ENCODE results near the gene KIF3A.

The KIF3A gene

DNA sequence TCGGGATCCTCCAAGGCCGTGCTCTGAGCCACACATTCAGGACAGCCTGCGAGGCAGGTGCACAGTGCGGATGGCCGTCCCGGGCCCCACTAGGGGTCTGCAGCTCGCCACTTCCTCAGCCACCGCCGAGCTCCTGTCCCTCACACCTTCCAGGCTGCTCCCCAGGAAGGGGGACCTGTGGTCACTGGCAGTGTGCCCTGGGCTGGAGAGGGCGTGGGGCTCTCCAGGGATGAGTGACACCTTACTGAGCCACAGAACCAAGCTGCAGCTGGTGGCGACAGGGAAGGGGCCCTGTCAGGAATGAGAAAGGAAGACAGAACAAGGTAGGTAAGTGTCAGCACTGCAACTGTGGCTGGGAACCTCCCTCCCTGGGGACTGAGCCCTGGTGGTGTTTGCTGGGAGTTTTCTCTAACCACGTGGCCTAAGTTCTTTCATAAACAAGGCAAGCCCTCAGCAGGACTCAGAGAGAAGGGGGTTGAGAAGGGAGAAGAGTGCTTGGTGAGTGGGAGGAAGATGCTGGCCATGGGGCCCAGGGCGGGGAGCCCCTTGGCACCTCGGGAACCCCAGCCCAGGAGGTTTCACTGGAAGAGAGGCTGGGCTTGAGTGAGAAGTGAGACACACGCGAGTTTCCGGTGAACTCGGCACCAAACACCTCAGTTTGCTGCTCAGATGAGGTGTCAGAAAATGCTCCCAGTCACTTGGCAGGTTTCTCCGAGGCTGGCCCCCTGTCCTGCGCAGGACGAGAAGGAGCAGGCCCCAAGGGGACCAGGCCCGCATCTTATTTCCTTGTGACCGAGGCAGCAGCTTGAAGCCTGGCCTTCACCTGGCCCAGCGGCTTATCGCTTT is 74.2 kb downstream of the KIF3A start:
- peaks cover 6% of the 10 kb centered on the region for H3K4me1 Mint-ChIP-seq (ENCODE audit: low read depth)
- H3K27ac Mint-ChIP-seq: peak overlapping the region; percentile 43
- no peak overlapping the region for H3K4me3 Mint-ChIP-seq
- no peaks in the 10 kb centered on the region for H3K9me3 Mint-ChIP-seq (ENCODE audit: low read depth)
- no peaks in the 10 kb centered on the region for H3K36me3 Mint-ChIP-seq
- peaks cover 7% of the 10 kb centered on the region for H3K27me3 Mint-ChIP-seq

- Mint-ChIP-seq H3K9me3 (ENCODE audit: low read depth) (no peaks in the 10 kb centered on the region), H3K36me3 (no peaks in the 10 kb centered on the region), H3K27ac (no peak overlapping the region), H3K27me3 (peaks cover 10% of the 10 kb centered on the region), H3K4me1 (ENCODE audit: low read depth) (peaks cover 11% of the 10 kb centered on the region), H3K4me3 (no peak overlapping the region)
Observed at GRCh38 chr5:132662004-132662401, 75.3 kb downstream of the KIF3A start.

DNA sequence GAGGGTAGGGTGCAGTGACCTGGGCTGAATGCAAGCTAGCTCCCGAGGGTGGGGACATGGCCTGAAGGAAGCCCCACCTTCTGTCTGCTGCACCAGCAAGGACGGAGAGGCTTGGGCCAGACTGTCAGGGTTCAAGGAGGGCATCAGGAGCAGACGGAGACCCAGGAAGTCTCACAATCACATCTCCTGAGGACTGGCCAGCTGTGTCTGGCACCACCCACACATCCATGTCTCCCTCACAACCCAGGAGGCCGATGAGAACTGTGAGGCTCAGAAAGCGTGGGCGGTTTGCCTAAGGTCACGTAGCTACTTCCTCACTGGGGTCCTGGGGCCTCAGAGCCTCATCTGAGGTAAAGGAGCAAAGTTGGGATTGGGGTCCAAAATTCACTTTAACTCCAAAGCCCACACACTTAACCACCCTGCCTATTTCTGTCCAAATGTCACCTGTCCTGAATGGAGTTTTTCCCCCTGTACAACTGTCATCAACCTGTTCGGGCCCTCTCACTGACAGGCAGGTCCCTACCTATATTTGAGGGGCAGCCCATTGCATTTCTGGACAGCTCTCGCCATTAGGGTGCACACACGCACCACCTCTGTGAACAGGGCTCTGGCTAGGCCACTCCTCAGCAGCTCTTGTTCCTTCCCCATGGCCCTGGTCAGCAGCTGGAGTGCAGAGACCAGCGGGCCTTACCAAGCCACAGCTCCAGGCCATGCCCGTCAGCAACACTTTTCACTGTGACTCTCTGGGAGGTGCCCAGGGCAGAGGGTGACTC is 75.9 kb downstream of the KIF3A start:
- Mint-ChIP-seq H3K9me3 (ENCODE audit: low read depth) (no peaks in the 10 kb centered on the region), H3K4me3 (no peak overlapping the region), H3K27ac (no peak overlapping the region), H3K4me1 (ENCODE audit: low read depth) (peaks cover 16% of the 10 kb centered on the region), H3K27me3 (peaks cover 13% of the 10 kb centered on the region), H3K36me3 (no peaks in the 10 kb centered on the region)

GRCh38 chr5:132659598-132660493 is 77.5 kb downstream of the KIF3A start:
- Mint-ChIP-seq H3K9me3 (ENCODE audit: low read depth) (no peaks in the 10 kb centered on the region), H3K36me3 (no peaks in the 10 kb centered on the region), H3K4me1 (ENCODE audit: low read depth) (peaks cover 17% of the 10 kb centered on the region), H3K4me3 (no peak overlapping the region), H3K27ac (no peak overlapping the region), H3K27me3 (peaks cover 14% of the 10 kb centered on the region)

DNA sequence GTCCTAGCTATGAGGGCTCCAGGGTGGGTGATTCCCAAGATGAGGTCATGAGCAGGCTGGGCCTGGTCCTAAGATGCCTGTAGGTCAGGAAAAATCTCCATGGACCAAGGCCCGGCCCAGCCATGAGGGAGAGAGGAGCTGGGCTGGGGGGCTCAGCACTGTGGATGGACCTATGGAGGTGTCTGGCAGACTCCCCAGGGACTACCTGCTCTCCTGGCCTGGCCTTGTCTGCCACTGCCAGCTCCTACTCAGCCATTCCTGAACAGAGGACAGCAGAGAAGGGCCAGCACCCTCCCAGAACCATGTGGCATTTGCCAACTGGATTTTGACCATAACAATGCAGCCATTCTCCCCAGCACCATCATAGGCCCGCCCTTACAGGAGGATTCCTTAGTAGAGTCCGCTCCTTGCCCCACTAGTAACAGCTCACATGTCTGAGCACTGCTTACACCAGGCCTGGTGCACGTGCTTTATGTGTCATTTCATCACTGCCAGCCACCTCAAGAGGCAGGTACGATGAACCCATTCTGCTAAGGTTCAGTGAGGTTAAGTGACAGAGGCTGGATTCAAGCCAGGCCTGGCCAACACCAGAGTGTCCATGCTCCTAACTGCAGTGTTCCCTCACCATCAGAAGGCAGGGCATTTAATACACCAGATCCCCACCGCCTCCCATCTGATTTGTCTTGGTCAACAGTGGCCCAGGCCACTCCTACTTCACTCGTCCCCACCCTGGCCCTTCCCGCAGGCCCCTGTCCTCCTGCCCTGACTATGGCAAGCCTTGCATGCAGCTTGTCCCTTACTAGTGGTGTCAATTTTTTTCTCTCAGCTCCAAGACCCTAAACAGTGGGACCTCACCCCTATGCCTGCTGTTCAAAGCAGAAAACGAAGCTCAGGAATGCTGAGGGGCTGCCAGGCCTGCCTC is 78.7 kb downstream of the KIF3A start:
- Mint-ChIP-seq H3K27ac (no peak overlapping the region), H3K4me3 (no peak overlapping the region), H3K36me3 (no peaks in the 10 kb centered on the region), H3K27me3 (peaks cover 19% of the 10 kb centered on the region), H3K4me1 (ENCODE audit: low read depth) (peaks cover 19% of the 10 kb centered on the region), H3K9me3 (ENCODE audit: low read depth) (no peaks in the 10 kb centered on the region)

GRCh38 chr5:132657676-132658380 is 79.5 kb downstream of the KIF3A start, which contains the start of gene IL13:
Gene IL13, plus strand, starts transcription at chr5:132658173. Its CDS starts 14 bp downstream, at chr5:132658187.
- Mint-ChIP-seq H3K4me3 (peak within 1 kb of the TSS; percentile 69), H3K9me3 (ENCODE audit: low read depth) (no peaks in the 10 kb centered on the region), H3K4me1 (ENCODE audit: low read depth) (peaks cover 15% of the 10 kb centered on the region), H3K27me3 (peaks cover 19% of the 10 kb centered on the region), H3K36me3 (no peaks in the 10 kb centered on the region), H3K27ac (no peak within 1 kb of the TSS)

DNA sequence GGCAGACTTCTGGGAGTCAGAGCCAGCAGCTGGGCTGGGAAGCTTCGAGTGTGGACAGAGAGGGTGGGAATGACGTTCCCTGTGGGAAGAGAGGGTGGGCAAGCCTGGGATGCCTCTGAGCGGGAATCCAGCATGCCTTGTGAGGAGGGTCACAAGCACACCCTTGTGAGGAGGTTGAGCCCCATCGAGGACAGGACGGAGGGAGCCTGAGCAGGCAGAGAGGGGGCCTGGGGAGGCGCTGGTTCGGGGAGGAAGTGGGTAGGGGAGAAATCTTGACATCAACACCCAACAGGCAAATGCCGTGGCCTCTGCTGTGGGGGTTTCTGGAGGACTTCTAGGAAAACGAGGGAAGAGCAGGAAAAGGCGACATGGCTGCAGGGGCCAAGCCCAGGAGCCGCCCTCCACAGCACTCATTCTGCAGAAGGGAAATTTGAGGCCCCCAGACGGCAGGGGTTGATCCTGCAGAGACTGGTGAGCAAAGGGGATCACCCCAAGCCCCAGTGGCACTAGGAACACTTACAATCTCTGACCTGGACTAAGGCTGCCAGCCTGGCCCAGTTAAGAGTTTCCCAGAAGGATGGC is 80.5 kb downstream of the KIF3A start:
- Mint-ChIP-seq H3K4me3 (peak overlapping the region; percentile 69), H3K36me3 (no peaks in the 10 kb centered on the region), H3K4me1 (ENCODE audit: low read depth) (peaks cover 15% of the 10 kb centered on the region), H3K9me3 (ENCODE audit: low read depth) (no peaks in the 10 kb centered on the region), H3K27me3 (peaks cover 20% of the 10 kb centered on the region), H3K27ac (no peak overlapping the region)

GRCh38 chr5:132655821-132656773 is 81.2 kb downstream of the KIF3A start:
- peaks cover 14% of the 10 kb centered on the region for H3K4me1 Mint-ChIP-seq (ENCODE audit: low read depth)
- H3K9me3 Mint-ChIP-seq (ENCODE audit: low read depth): no peaks in the 10 kb centered on the region
- H3K4me3 Mint-ChIP-seq: peak overlapping the region; percentile 69
- no peaks in the 10 kb centered on the region for H3K36me3 Mint-ChIP-seq
- H3K27me3 Mint-ChIP-seq: peaks cover 21% of the 10 kb centered on the region
- no peak overlapping the region for H3K27ac Mint-ChIP-seq

DNA sequence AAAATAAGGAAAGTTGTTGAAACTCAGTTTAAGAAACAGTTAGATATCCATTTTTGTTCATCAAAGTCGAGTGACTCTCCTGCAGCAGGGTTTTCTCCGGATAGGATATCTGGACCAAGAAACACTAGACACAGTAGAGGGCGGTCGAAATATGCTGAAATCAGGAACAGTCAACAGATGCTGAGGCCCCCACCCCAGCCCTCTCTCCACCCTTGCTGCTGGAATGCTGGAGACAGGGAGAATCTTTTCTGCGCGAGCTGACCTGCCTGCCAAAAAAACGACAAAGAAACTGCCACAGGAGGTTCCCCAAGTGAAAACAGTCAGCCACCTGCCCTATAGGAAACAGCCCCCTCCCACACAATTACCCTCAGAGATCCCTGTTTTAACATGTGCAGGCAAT is 83.6 kb downstream of the KIF3A start:
- Mint-ChIP-seq H3K27ac (no peak overlapping the region), H3K4me3 (no peak overlapping the region), H3K27me3 (peaks cover 18% of the 10 kb centered on the region), H3K9me3 (ENCODE audit: low read depth) (peaks cover under 1% of the 10 kb centered on the region), H3K36me3 (no peaks in the 10 kb centered on the region), H3K4me1 (ENCODE audit: low read depth) (peaks cover 13% of the 10 kb centered on the region)

- H3K36me3 Mint-ChIP-seq: peaks cover 4% of the 10 kb centered on the region
- H3K27me3 Mint-ChIP-seq: peaks cover 12% of the 10 kb centered on the region
- no peak overlapping the region for H3K4me3 Mint-ChIP-seq
- peaks cover 7% of the 10 kb centered on the region for H3K4me1 Mint-ChIP-seq (ENCODE audit: low read depth)
- peaks cover 10% of the 10 kb centered on the region for H3K9me3 Mint-ChIP-seq (ENCODE audit: low read depth)
- H3K27ac Mint-ChIP-seq: no peak overlapping the region
Observed at GRCh38 chr5:132651838-132652469, 85.4 kb downstream of the KIF3A start.

GRCh38 chr5:132648355-132648754 is 89.0 kb downstream of the KIF3A start:
- H3K4me1 Mint-ChIP-seq (ENCODE audit: low read depth): no peaks in the 10 kb centered on the region
- H3K9me3 Mint-ChIP-seq (ENCODE audit: low read depth): peaks cover 10% of the 10 kb centered on the region
- H3K36me3 Mint-ChIP-seq: peaks cover 8% of the 10 kb centered on the region
- no peak overlapping the region for H3K27ac Mint-ChIP-seq
- peaks cover 3% of the 10 kb centered on the region for H3K27me3 Mint-ChIP-seq
- H3K4me3 Mint-ChIP-seq: no peak overlapping the region

GRCh38 chr5:132647473-132647872 is 89.9 kb downstream of the KIF3A start:
- Mint-ChIP-seq H3K27me3 (peaks cover 3% of the 10 kb centered on the region), H3K4me3 (no peak overlapping the region), H3K36me3 (peaks cover 16% of the 10 kb centered on the region), H3K4me1 (ENCODE audit: low read depth) (peaks cover 7% of the 10 kb centered on the region), H3K27ac (no peak overlapping the region), H3K9me3 (ENCODE audit: low read depth) (peaks cover 10% of the 10 kb centered on the region)
